GM21576 (cell line): ENCODE measurements around the gene CFAP99.
"Not testable (repeated sequence)": the region's sequence is repeated elsewhere in the genome, so short reads cannot be mapped to it uniquely, and the experiment has no call there.

Experiments used
- ATAC-seq: cut with Tn5 transposase; IDR thresholded peaks from one replicate; pipeline ENCODE4 v1.9.1; 2021; ENCODE audit warnings: mild to moderate bottlenecking, moderate library complexity; ENCODE audit not compliant: unreplicated experiment

CFAP99 gene

GRCh38 chr4:2427383-2428334 lies 8.9 kb downstream of the CFAP99 start:
- ATAC-seq: no peak

- ATAC-seq: no peak
These were observed 9.9 kb downstream of the CFAP99 start for GRCh38 chr4:2428496-2429213.

- not testable (repeated sequence) for ATAC-seq
These were observed 11.4 kb downstream of the CFAP99 start for GRCh38 chr4:2429945-2430757.

GRCh38 chr4:2432004-2432403 lies 13.2 kb downstream of the CFAP99 start:
- no peak for ATAC-seq

- ATAC-seq: no peak
These were observed 14.3 kb downstream of the CFAP99 start for GRCh38 chr4:2432991-2433530.

GRCh38 chr4:2433609-2434350 lies 15.0 kb downstream of the CFAP99 start:
- no peak for ATAC-seq

GRCh38 chr4:2434420-2434819 lies 15.7 kb downstream of the CFAP99 start:
- no peak for ATAC-seq

GRCh38 chr4:2436301-2436700 lies 17.5 kb downstream of the CFAP99 start:
- no peak for ATAC-seq

- no peak for ATAC-seq
These were observed 18.2 kb downstream of the CFAP99 start for GRCh38 chr4:2436761-2437474.

GRCh38 chr4:2437475-2438215 lies 18.9 kb downstream of the CFAP99 start:
- ATAC-seq: no peak

- no peak for ATAC-seq
These were observed 20.3 kb downstream of the CFAP99 start for GRCh38 chr4:2438822-2439718.

- ATAC-seq: peak; percentile 87
These were observed 22.8 kb downstream of the CFAP99 start for GRCh38 chr4:2441393-2442174.

GRCh38 chr4:2442175-2442993 lies 23.6 kb downstream of the CFAP99 start:
- no peak for ATAC-seq

GRCh38 chr4:2443061-2443730 lies 24.4 kb downstream of the CFAP99 start:
- no peak for ATAC-seq

GRCh38 chr4:2443956-2444740 lies 25.4 kb downstream of the CFAP99 start:
- ATAC-seq: no peak
